ENCODE data around the gene MAG. TPM values are rescaled to one million over a fixed set of nuclear protein-coding genes. Genes with fewer than 3 reads are reported as not detected.
A peak's percentile ranks its signal among the peaks of the same experiment; 100 is the strongest.
"Not testable (repeated sequence)": the region's sequence is repeated elsewhere in the genome, so short reads cannot be mapped to it uniquely, and the experiment has no call there.

MAG gene
- total RNA-seq, 1 experiment from 2014 or later, result not detected

DNA sequence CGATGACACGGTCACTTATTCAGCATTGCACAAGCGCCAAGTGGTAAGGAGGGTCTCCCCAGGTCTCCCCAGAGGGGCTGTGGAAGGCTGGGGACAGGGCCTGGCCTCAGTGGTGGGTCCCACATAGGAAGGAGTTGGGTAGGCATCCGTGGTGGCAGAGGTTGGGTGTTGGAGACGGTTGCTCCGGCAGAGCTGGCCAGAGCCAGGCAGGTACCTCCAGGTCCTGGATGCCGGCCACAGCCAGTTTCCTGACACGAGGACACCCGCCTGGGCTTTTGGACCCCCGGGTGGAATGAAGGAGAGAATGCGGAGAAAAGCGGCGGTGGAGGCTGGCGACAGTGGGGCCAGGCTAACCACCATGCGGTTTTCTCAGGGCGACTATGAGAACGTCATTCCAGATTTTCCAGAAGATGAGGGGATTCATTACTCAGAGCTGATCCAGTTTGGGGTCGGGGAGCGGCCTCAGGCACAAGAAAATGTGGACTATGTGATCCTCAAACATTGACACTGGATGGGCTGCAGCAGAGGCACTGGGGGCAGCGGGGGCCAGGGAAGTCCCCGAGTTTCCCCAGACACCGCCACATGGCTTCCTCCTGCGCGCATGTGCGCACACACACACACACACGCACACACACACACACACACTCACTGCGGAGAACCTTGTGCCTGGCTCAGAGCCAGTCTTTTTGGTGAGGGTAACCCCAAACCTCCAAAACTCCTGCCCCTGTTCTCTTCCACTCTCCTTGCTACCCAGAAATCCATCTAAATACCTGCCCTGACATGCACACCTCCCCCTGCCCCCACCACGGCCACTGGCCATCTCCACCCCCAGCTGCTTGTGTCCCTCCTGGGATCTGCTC, 54.5 kb downstream of the MAG start:
- no peak for DNase-seq (ENCODE audit: low read depth, low spot score)
- in situ Hi-C loops (cut with HindIII; ENCODE audit: low pct_unique_long_range_greater_than_20kb, low sequenced_read_pairs), result no loop called here

DNA sequence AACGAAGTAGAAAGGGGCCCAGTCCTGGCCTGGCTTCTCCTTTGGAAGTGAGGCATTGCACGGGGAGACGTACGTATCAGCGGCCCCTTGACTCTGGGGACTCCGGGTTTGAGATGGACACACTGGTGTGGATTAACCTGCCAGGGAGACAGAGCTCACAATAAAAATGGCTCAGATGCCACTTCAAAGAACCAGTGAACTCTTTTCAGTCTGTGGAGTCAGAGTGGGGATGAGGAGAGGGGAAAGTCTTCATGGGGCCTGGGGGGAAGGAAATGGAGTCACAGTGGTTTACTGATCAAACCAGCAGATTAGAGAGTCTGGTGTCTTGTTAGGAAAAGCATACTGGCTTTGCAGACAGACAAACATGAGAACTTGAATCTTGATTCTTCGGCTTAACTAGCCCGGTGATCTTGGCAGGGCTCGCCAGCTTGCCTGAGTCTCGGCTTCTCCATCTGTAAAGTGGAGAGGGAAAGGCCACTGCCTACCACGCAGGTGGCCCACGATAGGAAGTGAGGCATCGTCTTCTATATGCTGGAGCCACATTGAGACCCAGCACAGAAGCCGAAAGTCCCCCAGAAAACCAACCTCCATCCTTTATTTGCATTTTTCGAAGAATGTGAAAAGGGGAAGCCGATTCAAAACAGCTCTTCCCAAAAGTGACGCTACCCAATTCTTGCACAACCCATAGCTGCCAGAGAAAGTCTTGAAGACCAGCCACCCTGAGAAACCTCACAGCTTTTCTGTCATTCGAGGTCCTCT, 55.4 kb downstream of the MAG start, which contains the start of gene FFAR1:
Gene FFAR1 (plus strand): TSS at position 732 of the 759 bp plus-strand sequence. CDS start 3,650 bp downstream, outside the sequence.
- no peak for DNase-seq (ENCODE audit: low read depth, low spot score)
- in situ Hi-C loops (cut with HindIII; ENCODE audit: low pct_unique_long_range_greater_than_20kb, low sequenced_read_pairs), result no loop called here

GRCh38 chr19:35347930-35348298, 56.0 kb downstream of the MAG start:
- peak; percentile 0 for DNase-seq (ENCODE audit: low read depth, low spot score)
- in situ Hi-C loops (cut with HindIII; ENCODE audit: low pct_unique_long_range_greater_than_20kb, low sequenced_read_pairs), result no loop called here

GRCh38 chr19:35348911-35349611, 57.1 kb downstream of the MAG start:
- peak; percentile 0 for DNase-seq (ENCODE audit: low read depth, low spot score)
- in situ Hi-C loops (cut with HindIII; ENCODE audit: low pct_unique_long_range_greater_than_20kb, low sequenced_read_pairs), result no loop called here

DNA sequence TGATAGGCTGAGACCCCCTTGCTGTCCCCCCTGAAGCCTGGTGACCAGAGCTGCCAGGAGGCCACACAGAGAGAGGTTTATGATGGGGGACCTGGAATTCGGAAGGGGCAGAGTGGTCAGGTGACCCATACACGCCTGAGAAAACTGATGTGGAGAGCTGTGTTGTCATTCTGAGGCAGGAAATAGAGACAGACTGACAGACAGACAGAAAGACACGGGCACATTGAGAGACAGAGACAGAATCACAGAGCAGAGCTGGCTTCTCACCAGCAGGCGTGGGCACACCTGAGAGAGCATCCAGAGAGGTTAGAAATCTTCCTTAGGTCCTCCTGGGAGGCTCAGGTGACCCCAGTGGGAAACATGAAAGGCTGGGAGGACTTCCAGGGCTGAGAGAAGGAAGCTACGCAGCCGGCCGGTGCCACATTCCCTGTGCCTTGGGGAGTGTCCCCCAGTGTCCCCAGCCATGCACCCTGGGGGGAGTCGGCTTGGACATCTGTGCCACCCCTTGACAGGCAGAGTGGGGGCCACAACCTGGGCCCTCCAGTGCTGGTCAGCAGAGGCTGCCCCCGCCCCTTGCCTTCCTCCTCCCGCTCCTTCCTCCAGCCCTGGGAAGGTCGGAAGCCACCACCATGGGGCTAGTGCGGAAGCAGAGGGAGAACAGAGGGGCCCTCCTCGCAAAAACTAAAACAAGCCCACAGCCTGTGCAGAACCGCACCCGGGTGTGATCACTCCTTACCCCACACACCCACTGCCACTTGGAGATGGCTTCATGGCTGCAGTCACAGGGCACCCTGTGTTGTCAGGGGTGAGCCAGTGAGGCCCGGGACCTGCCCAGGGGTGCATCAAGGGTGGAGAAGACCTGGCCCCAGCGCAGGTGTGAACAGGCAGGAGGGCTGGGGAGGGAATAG, 57.9 kb downstream of the MAG start:
- peak; percentile 0 for DNase-seq (ENCODE audit: low read depth, low spot score)
- in situ Hi-C loops (cut with HindIII; ENCODE audit: low pct_unique_long_range_greater_than_20kb, low sequenced_read_pairs), result no loop called here

DNA sequence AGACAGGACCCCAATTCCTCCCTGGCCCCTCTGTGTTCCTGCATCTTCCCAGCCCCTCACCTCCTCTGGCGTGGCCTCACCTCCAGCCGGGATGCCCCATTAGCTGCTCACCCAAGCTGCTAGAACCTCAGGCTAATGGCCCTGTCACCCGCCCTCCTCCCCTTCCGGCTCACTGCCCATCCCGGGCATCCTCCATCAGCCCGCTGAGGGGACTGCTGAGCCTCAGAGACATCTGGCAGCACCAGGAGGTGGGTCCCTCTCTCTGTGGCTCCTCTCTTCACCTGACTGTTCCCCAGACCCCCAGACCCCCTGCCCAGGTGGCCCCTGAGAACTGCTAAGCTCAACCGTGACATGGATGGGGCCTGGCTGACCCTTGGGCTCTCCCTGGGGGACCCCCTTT, 58.6 kb downstream of the MAG start:
- in situ Hi-C loops (cut with HindIII; ENCODE audit: low pct_unique_long_range_greater_than_20kb, low sequenced_read_pairs), result no loop called here
- DNase-seq (ENCODE audit: low read depth, low spot score), result no peak

GRCh38 chr19:35351411-35352176, 59.6 kb downstream of the MAG start:
- no peak for DNase-seq (ENCODE audit: low read depth, low spot score)
- in situ Hi-C loops (cut with HindIII; ENCODE audit: low pct_unique_long_range_greater_than_20kb, low sequenced_read_pairs), result no loop called here

DNA sequence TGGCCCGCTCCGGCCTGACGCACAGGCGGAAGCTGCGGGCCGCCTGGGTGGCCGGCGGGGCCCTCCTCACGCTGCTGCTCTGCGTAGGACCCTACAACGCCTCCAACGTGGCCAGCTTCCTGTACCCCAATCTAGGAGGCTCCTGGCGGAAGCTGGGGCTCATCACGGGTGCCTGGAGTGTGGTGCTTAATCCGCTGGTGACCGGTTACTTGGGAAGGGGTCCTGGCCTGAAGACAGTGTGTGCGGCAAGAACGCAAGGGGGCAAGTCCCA, 60.2 kb downstream of the MAG start:
- peak; percentile 0 for DNase-seq (ENCODE audit: low read depth, low spot score)
- in situ Hi-C loops (cut with HindIII; ENCODE audit: low pct_unique_long_range_greater_than_20kb, low sequenced_read_pairs), result no loop called here

DNA sequence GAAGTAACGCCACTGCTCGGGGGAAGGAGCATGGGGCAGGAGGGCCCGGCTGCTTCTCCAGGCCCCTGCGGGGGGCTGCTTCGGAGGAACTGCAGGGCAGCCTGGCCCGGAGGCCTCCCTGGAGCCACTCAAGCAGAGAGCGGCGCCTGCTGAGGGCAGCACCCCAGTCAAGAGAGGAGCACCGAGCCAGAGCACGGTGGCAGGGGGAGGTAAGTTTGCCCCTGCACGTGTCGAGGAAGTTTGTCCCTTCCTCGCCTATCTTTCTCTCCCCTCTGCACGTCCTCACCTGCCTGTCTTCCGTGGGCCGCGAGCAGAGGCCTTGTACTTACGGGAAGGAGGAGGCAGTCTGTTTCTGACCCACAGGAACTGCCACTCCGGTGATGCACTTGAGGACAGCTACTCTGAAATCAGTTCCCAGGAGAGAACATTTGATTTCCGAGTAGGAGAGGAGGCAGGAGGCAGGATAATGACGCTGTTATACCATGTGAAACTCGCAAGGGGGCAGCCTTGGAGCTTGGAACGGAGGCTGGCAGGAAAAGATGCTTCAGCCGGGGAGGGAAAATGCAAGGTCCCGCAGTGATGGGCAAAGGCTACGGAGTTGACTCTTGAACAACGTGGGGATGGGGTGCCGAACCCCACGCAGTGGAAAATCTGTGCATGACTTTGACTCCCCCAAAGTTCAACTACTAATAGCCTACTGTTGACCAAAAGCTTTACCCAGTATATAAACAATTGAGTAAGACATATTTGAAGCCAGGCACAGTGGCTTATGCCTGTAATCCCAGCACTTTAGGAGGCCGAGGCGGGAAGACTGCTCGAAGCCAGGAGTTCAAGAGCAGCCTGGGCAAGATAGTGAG, 60.7 kb downstream of the MAG start:
- in situ Hi-C loops (cut with HindIII; ENCODE audit: low pct_unique_long_range_greater_than_20kb, low sequenced_read_pairs), result no loop called here
- peak; percentile 87 for DNase-seq (ENCODE audit: low read depth, low spot score)

DNA sequence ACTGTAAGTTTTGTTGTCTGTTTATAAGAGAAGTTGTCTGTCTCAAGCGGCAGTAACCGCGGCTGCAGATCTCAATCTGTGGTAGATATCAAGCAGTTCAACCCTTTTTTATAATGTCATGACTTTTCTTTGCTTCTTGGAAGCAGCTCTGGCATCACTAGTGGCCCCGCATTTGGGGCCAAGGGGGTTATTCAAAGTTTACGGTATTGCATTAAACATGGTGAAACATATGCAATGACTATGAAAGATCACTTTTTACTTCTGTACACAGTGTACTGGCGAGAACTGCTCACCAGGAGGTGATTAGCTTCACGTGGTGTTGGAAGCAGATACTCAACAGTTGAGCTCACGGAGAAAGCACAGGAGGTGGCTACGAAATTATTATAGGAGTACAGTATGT, 61.7 kb downstream of the MAG start:
- DNase-seq (ENCODE audit: low read depth, low spot score), result peak; percentile 22
- in situ Hi-C loops (cut with HindIII; ENCODE audit: low pct_unique_long_range_greater_than_20kb, low sequenced_read_pairs), result no loop called here

DNA sequence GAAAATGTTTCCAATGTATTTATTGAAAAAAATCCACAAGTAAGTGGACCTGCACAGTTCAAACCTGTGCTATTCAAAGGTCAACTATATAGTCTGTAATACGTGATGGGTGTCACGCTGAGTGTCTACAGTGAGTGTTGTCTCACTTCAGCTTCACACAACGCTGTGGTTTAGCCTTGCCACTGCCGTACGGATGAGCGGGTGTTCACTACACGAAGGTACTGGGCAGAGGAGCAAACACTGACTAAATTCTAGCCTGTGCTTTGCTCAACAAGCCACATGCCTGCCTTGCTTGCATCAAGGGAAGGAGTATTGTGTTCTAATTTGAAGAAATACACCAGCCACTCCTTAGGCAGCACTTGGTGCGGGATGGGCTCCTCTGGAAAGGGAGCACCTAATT, 62.9 kb downstream of the MAG start:
- in situ Hi-C loops (cut with HindIII; ENCODE audit: low pct_unique_long_range_greater_than_20kb, low sequenced_read_pairs), result no loop called here
- no peak for DNase-seq (ENCODE audit: low read depth, low spot score)

DNA sequence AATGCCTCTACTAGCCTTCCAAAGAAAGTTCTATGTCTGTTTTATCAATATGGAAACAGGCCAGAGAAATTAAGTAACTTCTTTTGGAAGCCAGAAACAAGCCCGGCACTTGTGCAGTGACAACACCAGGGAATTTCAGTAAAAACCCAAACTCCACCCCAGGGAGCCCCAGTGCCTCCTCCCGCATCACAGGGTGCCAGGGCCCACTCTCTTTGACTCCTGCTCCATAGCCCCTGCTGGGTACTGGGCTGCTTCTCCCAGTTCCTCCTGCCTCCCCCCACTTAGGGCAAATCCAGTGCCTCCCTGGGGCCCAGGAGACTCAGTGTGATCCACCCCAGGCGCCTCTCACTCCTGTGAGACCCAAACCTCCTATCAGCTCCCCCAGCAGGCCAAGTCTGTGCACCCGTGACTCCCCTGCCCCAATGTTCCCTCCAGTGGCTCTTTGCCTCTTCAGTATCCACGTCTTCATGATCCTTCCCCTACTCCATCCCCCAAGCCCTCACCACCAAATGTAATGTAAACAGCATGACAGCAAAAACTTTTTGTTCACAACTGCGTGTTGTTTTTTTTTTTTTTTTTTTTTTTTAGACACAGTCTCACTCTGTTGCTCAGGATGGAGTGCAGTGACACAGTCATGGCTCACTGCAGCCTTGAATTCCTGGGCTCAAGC, 64.0 kb downstream of the MAG start:
- in situ Hi-C loops (cut with HindIII; ENCODE audit: low pct_unique_long_range_greater_than_20kb, low sequenced_read_pairs), result no loop called here
- peak; percentile 33 for DNase-seq (ENCODE audit: low read depth, low spot score)

- in situ Hi-C loops (cut with HindIII; ENCODE audit: low pct_unique_long_range_greater_than_20kb, low sequenced_read_pairs), result no loop called here
- DNase-seq (ENCODE audit: low read depth, low spot score), result peak; percentile 0
Observed at GRCh38 chr19:35357867-35358573, 66.1 kb downstream of the MAG start, which contains the start of gene FFAR3. TSS of gene FFAR3 (plus strand) at chr19:35358460. CDS start at chr19:35358891, 431 bp downstream.

GRCh38 chr19:35358834-35359233, 66.9 kb downstream of the MAG start:
- in situ Hi-C loops (cut with HindIII; ENCODE audit: low pct_unique_long_range_greater_than_20kb, low sequenced_read_pairs); DNase-seq (ENCODE audit: low read depth, low spot score): not testable (repeated sequence)

- DNase-seq (ENCODE audit: low read depth, low spot score); in situ Hi-C loops (cut with HindIII; ENCODE audit: low pct_unique_long_range_greater_than_20kb, low sequenced_read_pairs): not testable (repeated sequence)
Observed at GRCh38 chr19:35359395-35359794, 67.4 kb downstream of the MAG start.

Data from SK-MEL-5 (cell line).